GM21723 (cell line): ENCODE measurements around the gene CALN1.
"Not testable (repeated sequence)": the region's sequence is repeated elsewhere in the genome, so short reads cannot be mapped to it uniquely, and the experiment has no call there.

ENCODE experiments used
- ATAC-seq: cut with Tn5 transposase; IDR thresholded peaks from one replicate; pipeline ENCODE4 v1.9.1; 2021; ENCODE audit warnings: mild to moderate bottlenecking, moderate library complexity; ENCODE audit not compliant: unreplicated experiment

The CALN1 gene

GRCh38 chr7:72409638-72410015 lies 2.5 kb downstream of the CALN1 start:
- no peak for ATAC-seq

GRCh38 chr7:72408966-72409637 lies 3.0 kb downstream of the CALN1 start:
- no peak for ATAC-seq

GRCh38 chr7:72406820-72407403 lies 5.2 kb downstream of the CALN1 start:
- ATAC-seq: no peak

GRCh38 chr7:72405871-72406270 lies 6.3 kb downstream of the CALN1 start:
- ATAC-seq: no peak

- no peak for ATAC-seq
Measured at GRCh38 chr7:72405418-72405817, 6.7 kb downstream of the CALN1 start.

- ATAC-seq: no peak
Measured at GRCh38 chr7:72404743-72405142, 7.4 kb downstream of the CALN1 start.

- no peak for ATAC-seq
Measured at GRCh38 chr7:72403458-72404076, 8.6 kb downstream of the CALN1 start.

- ATAC-seq: no peak
Measured at GRCh38 chr7:72394016-72394415, 18.1 kb downstream of the CALN1 start.

- ATAC-seq: no peak
Measured at GRCh38 chr7:72391821-72392377, 20.2 kb downstream of the CALN1 start.

GRCh38 chr7:72386118-72386517 lies 26.0 kb downstream of the CALN1 start:
- ATAC-seq: no peak

GRCh38 chr7:72362246-72362645 lies 49.9 kb downstream of the CALN1 start:
- no peak for ATAC-seq

- ATAC-seq: no peak
Measured at GRCh38 chr7:72345208-72345727, 66.9 kb downstream of the CALN1 start.

GRCh38 chr7:72343991-72344390 lies 68.1 kb downstream of the CALN1 start:
- ATAC-seq: no peak

GRCh38 chr7:72343354-72343753 lies 68.8 kb downstream of the CALN1 start:
- not testable (repeated sequence) for ATAC-seq

- no peak for ATAC-seq
Measured at GRCh38 chr7:72337390-72338167, 74.6 kb downstream of the CALN1 start.

- ATAC-seq: no peak
Measured at GRCh38 chr7:72336632-72337389, 75.3 kb downstream of the CALN1 start.

GRCh38 chr7:72336382-72336631 lies 75.8 kb downstream of the CALN1 start:
- no peak for ATAC-seq

GRCh38 chr7:72335561-72336381 lies 76.4 kb downstream of the CALN1 start:
- ATAC-seq: no peak

GRCh38 chr7:72334698-72335097 lies 77.4 kb downstream of the CALN1 start:
- no peak for ATAC-seq

- no peak for ATAC-seq
Measured at GRCh38 chr7:72334066-72334465, 78.1 kb downstream of the CALN1 start.
